Astrocyte (in vitro differentiated cells and primary cell): Measurements from ENCODE around the gene KPNA1. TPM values are rescaled to one million over a fixed set of nuclear protein-coding genes. Genes with fewer than 3 reads are reported as not detected.

Source experiments
- DNase-seq: peaks from one replicate; pipeline ENCODE4 v3.0.0-alpha.2; 2010; ENCODE audit warnings: low read depth
- FAIRE-seq: peaks from 2 replicates; lab custom pipeline; 2011; peaks lifted over from hg19 to GRCh38; lab: Jason Lieb, UNC
- H2AFZ ChIP-seq: 2 replicates; pipeline ENCODE4 v1.6.0; 2012; ENCODE audit warnings: low read depth, low read length, inconsistent platforms
- H3K27ac ChIP-seq: 2 replicates; pipeline ENCODE4 v1.5.1; 2011; ENCODE audit warnings: low read depth, low read length, inconsistent platforms
- H3K27me3 ChIP-seq: 2 replicates; pipeline ENCODE4 v1.6.0; 2011; ENCODE audit warnings: low read length, inconsistent platforms; ENCODE audit not compliant: insufficient read depth
- H3K36me3 ChIP-seq: 2 replicates; pipeline ENCODE4 v1.5.1; 2011; ENCODE audit warnings: low read length, inconsistent platforms; ENCODE audit not compliant: insufficient read depth
- H3K4me1 ChIP-seq: 2 replicates; pipeline ENCODE4 v1.5.1; 2011; ENCODE audit warnings: low read length, inconsistent platforms; ENCODE audit not compliant: insufficient read depth
- H3K4me2 ChIP-seq: 2 replicates; pipeline ENCODE4 v1.6.0; 2012; ENCODE audit warnings: low read length, inconsistent platforms
- H3K4me3 ChIP-seq: 2 replicates; pipeline ENCODE4 v1.5.1; 2011; ENCODE audit warnings: low read depth, mild to moderate bottlenecking, low read length, inconsistent platforms; ENCODE audit not compliant: insufficient read depth
- H3K79me2 ChIP-seq: 2 replicates; pipeline ENCODE4 v1.6.0; 2012; ENCODE audit warnings: mild to moderate bottlenecking, low read length, inconsistent platforms; ENCODE audit not compliant: insufficient read depth
- H3K9ac ChIP-seq: 2 replicates; pipeline ENCODE4 v1.6.0; 2012; ENCODE audit warnings: mild to moderate bottlenecking, low read length, inconsistent platforms
- H3K9me3 ChIP-seq: 2 replicates; pipeline ENCODE4 v1.5.1; 2012; ENCODE audit warnings: low read depth, mild to moderate bottlenecking, low read length, inconsistent platforms; ENCODE audit not compliant: insufficient read depth
- H4K20me1 ChIP-seq: 2 replicates; pipeline ENCODE4 v1.6.0; 2012; ENCODE audit warnings: low read length, inconsistent platforms; ENCODE audit not compliant: insufficient read depth
- H3K27ac Mint-ChIP-seq: one replicate; pipeline ENCODE4 v1.8.0; 2021; ENCODE audit warnings: mild to moderate bottlenecking, mixed read lengths; ENCODE audit not compliant: unreplicated experiment
- H3K27me3 Mint-ChIP-seq: one replicate; pipeline ENCODE4 v1.8.0; 2021; ENCODE audit warnings: low read depth, mixed read lengths; ENCODE audit not compliant: unreplicated experiment
- H3K36me3 Mint-ChIP-seq: one replicate; pipeline ENCODE4 v1.8.0; 2021; ENCODE audit warnings: low read depth, mixed read lengths; ENCODE audit not compliant: unreplicated experiment
- H3K4me1 Mint-ChIP-seq: one replicate; pipeline ENCODE4 v1.8.0; 2021; ENCODE audit warnings: low read depth, mixed read lengths; ENCODE audit not compliant: unreplicated experiment
- H3K4me3 Mint-ChIP-seq: one replicate; pipeline ENCODE4 v1.8.0; 2021; ENCODE audit warnings: mild to moderate bottlenecking, moderate library complexity, mixed read lengths; ENCODE audit not compliant: unreplicated experiment
- H3K9me3 Mint-ChIP-seq: one replicate; pipeline ENCODE4 v1.8.0; 2021; ENCODE audit warnings: mild to moderate bottlenecking, mixed read lengths; ENCODE audit not compliant: unreplicated experiment
- EZH2 ChIP-seq: IDR thresholded peaks from 2 replicates; pipeline ENCODE4 v1.6.1; 2012; ENCODE audit warnings: mild to moderate bottlenecking, low read length, inconsistent platforms; ENCODE audit not compliant: insufficient read depth
- total RNA-seq: library from RNA; stranded (reverse); gene quantifications from 2 replicates; pipeline ENCODE4 v1.2.1, GENCODE V29; 2021
- TF ChIP-seq, protein P1 (sequence below): IDR thresholded peaks from 2 replicates; pipeline ENCODE4 v1.5.1; 2011; ENCODE audit warnings: low read depth, mild to moderate bottlenecking, inconsistent platforms, low read length, moderate library complexity; ENCODE audit not compliant: insufficient read depth

KPNA1 gene
- total RNA-seq, 1 donor from 2014 or later: 165 TPM

DNA sequence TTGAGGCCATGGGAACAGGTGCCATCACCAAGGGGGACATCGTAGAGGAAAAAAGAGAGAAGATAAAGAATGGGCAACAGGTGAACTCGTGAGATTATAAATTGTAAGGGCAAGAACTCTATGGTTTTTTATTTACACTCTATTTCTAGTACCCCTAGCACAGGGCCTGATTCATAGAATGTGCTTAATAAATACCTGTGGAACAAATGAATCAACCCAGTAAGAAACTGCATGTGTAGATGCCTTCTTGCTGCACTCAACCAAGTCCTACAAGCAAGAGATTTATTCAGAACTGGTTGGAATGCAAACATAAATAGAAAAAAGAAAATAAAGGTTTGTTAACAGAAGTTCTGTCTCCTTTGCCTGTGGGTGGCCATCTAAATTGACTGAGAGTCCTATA is 18.7 kb upstream of the KPNA1 start:
- Histone ChIP-seq H4K20me1 (no peaks in the 10 kb centered on the region), H3K4me1 (peaks cover 4% of the 10 kb centered on the region), H2AFZ (no peak overlapping the region), H3K36me3 (no peaks in the 10 kb centered on the region), H3K4me3 (no peak overlapping the region), H3K4me2 (no peak overlapping the region), H3K9ac (no peak overlapping the region), H3K27me3 (no peaks in the 10 kb centered on the region), H3K27ac (no peak overlapping the region), H3K79me2 (no peaks in the 10 kb centered on the region), H3K9me3 (no peaks in the 10 kb centered on the region)
- TF ChIP-seq, protein P1, sequence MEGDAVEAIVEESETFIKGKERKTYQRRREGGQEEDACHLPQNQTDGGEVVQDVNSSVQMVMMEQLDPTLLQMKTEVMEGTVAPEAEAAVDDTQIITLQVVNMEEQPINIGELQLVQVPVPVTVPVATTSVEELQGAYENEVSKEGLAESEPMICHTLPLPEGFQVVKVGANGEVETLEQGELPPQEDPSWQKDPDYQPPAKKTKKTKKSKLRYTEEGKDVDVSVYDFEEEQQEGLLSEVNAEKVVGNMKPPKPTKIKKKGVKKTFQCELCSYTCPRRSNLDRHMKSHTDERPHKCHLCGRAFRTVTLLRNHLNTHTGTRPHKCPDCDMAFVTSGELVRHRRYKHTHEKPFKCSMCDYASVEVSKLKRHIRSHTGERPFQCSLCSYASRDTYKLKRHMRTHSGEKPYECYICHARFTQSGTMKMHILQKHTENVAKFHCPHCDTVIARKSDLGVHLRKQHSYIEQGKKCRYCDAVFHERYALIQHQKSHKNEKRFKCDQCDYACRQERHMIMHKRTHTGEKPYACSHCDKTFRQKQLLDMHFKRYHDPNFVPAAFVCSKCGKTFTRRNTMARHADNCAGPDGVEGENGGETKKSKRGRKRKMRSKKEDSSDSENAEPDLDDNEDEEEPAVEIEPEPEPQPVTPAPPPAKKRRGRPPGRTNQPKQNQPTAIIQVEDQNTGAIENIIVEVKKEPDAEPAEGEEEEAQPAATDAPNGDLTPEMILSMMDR: no peak
- no peak for TF ChIP-seq EZH2
- peaks cover 27% of the 10 kb centered on the region for H3K4me1 Mint-ChIP-seq
- FAIRE-seq (no peak), DNase-seq (no peak)
- H3K9me3 Mint-ChIP-seq: no peaks in the 10 kb centered on the region
- peaks cover 25% of the 10 kb centered on the region for H3K36me3 Mint-ChIP-seq
- H3K27ac Mint-ChIP-seq: no peak overlapping the region
- no peak overlapping the region for H3K4me3 Mint-ChIP-seq
- H3K27me3 Mint-ChIP-seq: no peaks in the 10 kb centered on the region

DNA sequence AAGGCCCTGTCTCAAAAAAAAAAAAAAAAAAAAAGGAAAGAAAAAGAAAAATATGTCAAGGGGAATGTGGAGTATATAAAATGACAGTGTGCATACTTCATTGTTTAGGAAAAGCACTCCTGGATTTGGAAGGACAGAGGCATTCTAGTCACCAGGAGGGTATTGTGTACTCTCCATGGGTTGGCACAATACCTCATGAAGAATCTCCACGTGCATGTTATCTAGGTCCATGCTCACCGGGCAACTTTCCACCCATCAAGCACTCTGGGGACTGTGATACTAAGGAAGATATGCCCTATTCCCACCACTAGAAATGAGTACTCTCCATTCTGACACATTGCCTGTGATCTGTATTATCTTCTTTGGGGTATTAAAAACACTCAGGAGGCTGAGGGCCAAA is 15.4 kb upstream of the KPNA1 start:
- no peak overlapping the region for H3K4me3 Mint-ChIP-seq
- Histone ChIP-seq H3K79me2 (no peaks in the 10 kb centered on the region), H3K4me3 (no peak overlapping the region), H3K4me1 (peaks cover 4% of the 10 kb centered on the region), H4K20me1 (no peaks in the 10 kb centered on the region), H2AFZ (no peak overlapping the region), H3K27ac (no peak overlapping the region), H3K9me3 (no peaks in the 10 kb centered on the region), H3K27me3 (no peaks in the 10 kb centered on the region), H3K4me2 (no peak overlapping the region), H3K9ac (no peak overlapping the region), H3K36me3 (no peaks in the 10 kb centered on the region)
- no peaks in the 10 kb centered on the region for H3K9me3 Mint-ChIP-seq
- FAIRE-seq (no peak), DNase-seq (no peak)
- H3K4me1 Mint-ChIP-seq: peaks cover 22% of the 10 kb centered on the region
- H3K27ac Mint-ChIP-seq: no peak overlapping the region
- TF ChIP-seq, protein P1: no peak
- TF ChIP-seq EZH2: no peak
- H3K27me3 Mint-ChIP-seq: no peaks in the 10 kb centered on the region
- peaks cover 20% of the 10 kb centered on the region for H3K36me3 Mint-ChIP-seq

DNA sequence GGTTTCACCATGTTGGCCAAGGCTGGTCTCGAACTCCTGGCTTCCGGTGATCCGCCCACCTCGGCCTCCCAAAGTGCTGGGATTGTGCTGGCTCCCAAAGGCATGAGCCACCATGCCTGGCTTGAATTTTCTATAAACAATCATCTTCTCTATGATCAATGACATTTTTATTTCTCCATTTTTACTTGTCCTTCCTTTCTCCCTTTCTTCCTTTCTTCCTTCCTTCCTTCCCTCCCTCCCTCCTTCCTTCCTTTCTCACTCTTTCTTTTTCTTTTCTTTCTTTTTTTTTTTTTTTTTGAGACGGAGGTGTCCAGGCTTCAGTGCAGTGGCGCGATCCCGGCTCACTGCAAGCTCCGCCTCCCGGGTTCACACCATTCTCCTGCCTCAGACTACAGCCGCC is 8.6 kb upstream of the KPNA1 start:
- Histone ChIP-seq H3K9me3 (no peaks in the 10 kb centered on the region), H3K79me2 (no peaks in the 10 kb centered on the region), H3K4me2 (no peak overlapping the region), H3K4me1 (no peaks in the 10 kb centered on the region), H3K36me3 (no peaks in the 10 kb centered on the region), H3K27me3 (peaks cover 7% of the 10 kb centered on the region), H4K20me1 (no peaks in the 10 kb centered on the region), H3K4me3 (no peak overlapping the region), H3K27ac (no peak overlapping the region), H2AFZ (no peak overlapping the region), H3K9ac (no peak overlapping the region)
- Mint-ChIP-seq H3K36me3 (peaks cover 6% of the 10 kb centered on the region), H3K4me3 (no peak overlapping the region), H3K27me3 (no peaks in the 10 kb centered on the region), H3K9me3 (peaks cover 3% of the 10 kb centered on the region), H3K27ac (no peak overlapping the region), H3K4me1 (peaks cover 2% of the 10 kb centered on the region)
- no peak for DNase-seq
- TF ChIP-seq EZH2: no peak
- TF ChIP-seq, protein P1: no peak
- no peak for FAIRE-seq
